Ramos (cell line): ENCODE results near the gene COLQ.
"Not testable (repeated sequence)": the region's sequence is repeated elsewhere in the genome, so short reads cannot be mapped to it uniquely, and the experiment has no call there.

ENCODE experiments used
- in situ Hi-C: fragments of 300-500 bp; cut with MboI; formaldehyde crosslinking; loops from one replicate; pipeline ENCODE4 v1.14.3; 2022; ENCODE audit warnings: low sequenced_read_pairs; ENCODE audit not compliant: unreplicated experiment

COLQ gene

DNA sequence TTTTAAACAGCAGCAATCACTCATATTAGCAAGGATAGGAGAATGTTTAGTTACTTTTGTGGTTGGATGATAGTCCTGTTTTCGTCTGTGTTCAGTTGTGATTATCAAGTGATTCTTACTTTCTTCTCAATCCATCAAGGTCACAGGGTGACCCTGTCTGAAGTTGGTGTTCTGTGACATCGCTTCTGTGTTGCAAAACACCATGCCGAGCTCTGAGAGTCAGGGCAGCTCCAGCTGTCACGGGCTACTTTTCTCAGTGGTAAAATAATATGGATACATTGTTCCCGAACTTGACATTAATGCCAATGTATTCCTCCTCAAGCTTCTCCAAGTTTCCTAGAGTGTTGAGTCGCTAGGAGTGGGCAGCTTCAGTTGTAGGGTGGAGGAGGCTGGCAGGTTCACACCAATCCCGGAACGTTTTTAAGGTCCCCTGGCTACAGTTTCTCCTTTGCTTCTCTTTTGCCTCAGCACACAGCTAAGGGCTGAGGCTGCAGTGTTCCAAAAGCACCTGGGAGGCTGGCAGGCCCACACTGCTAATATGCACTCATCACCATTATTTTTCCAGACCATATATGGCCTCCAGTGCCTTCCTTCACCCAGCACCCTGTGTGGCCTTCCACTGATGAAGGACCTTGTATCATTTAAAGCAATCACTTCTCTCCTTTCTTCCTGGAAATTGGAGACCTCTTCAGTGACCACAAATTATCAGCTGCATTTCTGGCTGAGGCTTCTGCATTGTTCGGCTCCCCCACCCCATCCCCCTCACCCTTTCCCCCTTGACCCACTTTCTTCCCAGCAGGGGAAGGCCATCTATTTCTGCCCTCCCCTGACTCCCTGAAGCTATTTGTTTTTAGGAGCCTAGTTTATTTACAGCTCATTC is 25.8 kb downstream of the COLQ start:
- in situ Hi-C loops, result no loop called here

DNA sequence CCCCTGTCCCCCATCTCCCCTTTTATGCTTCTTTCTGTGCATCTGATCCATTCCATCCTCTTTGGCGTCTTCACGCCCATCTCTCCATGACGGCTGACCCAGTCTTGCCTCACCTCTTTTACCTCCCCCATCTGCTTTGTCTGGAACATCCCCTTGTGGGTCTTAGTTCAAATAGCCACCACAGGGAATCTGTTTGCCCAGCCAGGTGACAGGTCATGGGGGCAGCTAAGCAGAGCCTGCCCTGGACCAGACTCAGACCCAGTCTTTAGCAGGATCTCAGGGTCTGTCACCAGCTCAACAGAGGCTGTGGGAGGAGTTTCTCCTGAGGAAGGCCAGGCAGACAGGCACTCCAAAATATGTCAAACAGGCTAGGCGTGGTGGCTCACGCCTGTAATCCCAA is 28.1 kb downstream of the COLQ start:
- in situ Hi-C loops, result no loop called here

DNA sequence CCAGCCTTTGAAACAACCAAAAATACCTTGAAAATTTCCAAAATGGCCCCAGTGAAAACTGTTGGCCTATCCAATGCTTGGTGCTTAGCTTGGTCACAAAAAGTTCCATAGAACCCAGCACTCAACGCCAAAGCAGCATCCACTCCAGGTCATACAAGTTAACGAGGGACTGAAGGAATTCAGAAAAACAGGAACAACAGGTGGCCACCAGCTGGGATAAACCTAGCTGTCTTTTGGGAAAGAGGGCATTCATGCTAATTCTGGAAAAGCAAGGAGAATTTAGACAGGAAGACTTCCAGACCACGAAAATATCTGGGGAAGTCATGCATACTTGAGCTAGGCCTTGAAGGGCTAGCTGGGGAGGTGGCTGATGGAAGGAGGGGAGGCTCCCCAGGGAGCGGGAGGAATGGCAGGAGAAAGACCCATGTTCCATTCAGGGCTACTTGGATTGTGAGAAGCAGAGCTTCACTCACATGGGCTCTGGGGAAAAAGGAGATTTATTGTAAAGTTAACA is 28.6 kb downstream of the COLQ start:
- in situ Hi-C loops, result no loop called here

DNA sequence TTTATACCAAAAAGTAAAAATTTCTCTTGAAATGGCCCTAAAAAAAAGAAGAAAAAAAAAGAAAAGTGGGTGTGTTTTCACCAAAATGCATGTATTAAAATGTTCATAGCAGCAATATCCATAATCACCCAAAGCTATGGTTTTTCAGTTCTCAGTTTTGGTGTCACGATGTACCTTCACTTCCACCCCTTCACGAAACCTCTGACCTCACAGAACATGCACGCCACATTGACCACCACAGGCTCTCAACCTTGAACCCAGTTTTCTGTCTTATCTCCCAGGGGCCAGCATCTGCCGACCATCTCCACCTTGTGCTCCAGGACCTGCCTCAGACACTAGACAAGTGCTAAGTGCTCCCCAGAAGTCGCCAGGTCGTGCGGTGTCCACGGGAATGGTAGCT is 30.4 kb downstream of the COLQ start:
- in situ Hi-C loops, result no loop called here

DNA sequence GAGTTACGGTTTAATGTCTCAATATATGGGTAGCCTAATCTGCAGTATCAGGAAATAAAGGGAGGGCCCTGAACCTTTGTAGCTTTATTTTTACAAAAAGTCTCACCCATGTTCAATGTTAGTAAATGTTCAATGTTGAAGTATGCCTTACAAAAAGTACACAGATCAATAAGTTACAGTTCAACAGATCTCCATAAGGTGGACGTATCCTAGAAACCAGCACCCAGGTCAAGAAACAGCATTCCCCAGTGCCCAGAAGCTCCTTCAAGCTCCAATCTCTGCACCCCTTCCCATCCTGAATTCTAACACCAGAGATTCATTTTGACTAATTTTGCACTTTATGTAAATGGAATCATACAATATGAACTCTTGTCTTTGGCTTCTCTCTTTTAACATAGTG is 31.3 kb downstream of the COLQ start:
- in situ Hi-C loops, result no loop called here

DNA sequence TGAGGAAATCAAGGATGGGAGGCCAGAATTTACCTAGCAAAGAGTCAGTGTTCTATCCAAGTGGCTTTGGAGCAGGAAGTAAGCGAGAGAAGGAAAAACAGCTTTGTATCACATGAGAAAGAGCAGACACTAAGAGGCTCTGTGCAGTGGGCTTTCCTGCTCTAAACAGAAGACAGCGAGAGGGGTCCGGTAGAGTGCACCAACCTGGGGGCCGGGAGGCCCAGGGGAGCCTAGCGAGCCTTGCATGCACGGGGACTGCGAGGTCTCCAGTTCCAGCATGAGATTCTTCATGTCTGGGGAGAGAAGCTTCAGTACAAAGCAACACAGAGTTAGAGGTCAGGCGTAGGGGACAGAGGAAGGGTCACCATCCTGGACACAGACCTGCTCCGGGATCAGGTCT is 33.5 kb downstream of the COLQ start:
- in situ Hi-C loops, result no loop called here

DNA sequence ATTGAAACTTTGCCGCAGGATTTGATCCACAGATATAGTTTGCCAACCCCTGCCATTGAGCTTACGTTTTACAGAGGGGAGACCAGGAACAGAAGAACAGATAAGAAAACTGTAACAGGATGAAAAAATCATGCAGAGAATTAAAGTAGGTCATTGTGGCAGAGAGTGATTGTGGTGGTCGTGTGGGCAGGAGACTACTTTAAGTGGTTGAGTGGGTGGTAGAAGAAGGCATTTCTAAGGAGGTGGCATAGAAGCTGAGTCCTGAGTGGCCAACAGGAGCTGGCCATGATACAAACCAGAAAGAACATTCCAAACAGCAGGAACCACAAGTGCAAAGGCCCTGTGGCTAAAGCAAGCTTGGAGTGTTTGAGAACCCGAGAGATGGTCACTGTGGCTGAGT is 34.5 kb downstream of the COLQ start:
- in situ Hi-C loops, result no loop called here

DNA sequence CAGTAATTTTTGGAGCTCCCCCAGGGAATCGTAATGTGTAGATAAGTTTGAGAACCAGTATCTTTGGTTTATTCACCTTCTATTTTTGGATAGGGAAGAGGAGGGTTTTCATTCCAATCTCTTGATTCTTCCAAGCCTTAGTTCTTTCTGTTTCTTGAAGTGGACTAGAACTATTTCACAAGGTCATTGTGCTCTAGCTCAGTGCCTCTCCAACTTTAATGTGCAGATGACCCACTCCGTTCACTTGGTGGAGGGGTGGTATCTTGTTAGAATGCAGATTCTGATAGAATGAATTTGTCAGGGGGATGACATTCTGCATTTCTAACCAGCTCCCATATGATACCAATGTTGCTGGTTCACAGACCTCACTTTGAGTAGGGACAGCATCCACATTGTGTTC is 35.5 kb downstream of the COLQ start:
- in situ Hi-C loops, result no loop called here

DNA sequence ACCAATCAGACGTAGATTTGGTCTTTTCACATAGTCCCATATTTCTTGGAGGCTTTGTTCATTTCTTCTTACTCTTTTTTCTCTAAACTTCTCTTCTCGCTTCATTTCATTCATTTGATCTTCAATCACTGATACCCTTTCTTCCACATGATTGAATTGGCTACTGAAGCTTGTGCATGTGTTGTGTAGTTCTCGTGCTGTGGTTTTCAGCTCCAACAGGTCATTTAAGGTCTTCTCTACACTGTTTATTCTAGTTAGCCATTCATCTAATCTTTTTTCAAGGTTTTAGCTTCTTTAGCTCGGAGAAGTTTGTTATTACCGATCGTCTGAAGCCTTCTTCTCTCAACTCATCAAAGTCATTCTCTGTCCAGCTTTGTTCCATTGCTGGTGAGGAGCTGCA is 37.0 kb downstream of the COLQ start:
- in situ Hi-C loops, result not testable (repeated sequence)

DNA sequence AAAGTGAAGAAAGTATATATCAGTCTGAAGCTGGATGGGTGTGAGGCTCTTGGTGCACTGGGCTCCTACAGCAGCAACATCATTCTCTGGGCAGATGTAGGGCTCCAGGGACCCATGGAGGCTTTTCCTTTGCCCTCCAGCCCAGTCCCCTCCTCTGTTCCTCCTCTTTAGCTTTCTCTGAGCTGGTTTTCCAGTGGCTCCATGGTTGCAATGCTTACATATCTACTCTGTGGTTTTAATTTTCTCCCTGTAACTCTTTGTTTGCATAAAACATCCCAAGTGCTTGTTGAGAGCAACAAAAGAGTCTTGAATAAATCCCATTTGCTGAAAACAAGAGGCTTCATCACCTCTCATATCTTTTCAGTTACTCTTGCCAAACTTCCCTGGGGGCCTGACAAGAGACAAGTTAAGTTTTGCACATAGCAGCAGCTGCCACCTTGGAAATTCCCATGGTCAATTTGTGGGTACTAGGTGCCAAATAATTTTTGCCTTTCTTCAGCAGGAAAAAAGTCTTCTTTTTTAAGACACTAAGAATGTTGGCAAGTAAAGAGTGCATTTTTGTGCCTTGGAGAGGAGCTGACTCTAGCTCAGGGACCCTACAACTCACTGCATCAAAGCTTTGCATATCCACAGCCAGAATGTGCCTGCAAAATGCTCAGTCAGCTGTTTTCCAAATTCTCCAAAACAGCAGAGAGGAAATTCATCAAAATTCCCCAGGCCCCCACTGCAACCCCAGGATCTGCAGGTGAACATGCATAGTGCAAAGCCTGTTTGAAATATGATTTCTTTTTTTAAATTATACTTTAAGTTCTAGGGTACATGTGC is 41.9 kb downstream of the COLQ start:
- in situ Hi-C loops, result no loop called here

DNA sequence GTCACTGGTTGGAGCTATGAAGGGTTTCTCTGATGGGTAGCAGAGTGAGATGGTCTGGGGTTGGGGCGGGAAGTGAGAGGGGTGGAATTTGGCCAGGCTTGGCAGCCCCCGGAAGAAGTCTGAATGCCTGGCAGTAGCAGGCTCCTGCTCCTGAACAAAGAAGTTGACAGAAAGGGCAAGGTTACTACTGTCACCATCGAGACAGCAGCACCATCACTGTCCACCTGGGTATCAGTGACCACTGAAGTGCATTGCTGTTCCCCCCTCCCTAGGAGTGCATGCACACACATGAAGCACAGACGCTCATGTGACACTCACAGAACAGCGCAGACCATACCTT is 42.9 kb downstream of the COLQ start:
- in situ Hi-C loops, result no loop called here

DNA sequence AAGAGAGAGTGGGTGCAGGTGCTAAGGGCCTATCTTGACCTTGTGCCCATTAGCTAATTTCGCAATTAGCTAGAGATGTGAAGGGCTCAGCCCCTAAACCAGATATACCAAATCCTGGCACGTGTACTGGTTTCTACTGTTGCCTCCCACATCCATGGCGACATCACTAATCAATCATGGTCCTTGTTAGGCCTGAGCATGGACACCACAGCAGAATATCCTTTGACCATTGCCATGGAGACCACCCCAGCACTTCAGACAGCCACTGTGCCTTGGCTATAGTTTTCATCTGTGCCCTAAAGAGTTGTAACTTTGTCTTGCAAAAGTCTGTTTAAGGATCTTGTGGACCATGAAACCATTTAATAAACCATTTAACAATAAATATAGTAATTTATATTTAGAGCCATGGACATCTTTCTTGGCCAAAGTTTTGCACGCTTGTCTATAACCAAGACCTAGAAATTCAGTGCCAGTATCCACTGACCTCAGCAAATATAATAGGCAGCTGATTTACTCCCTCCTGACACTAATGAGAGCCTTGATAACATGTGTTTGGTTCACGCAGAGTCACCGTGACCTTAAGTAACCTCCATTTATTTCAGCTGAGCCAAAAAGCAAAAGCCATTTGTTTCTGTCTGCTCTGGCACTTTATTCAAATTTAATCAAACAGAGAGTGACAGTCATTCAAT is 43.4 kb downstream of the COLQ start:
- in situ Hi-C loops, result no loop called here

DNA sequence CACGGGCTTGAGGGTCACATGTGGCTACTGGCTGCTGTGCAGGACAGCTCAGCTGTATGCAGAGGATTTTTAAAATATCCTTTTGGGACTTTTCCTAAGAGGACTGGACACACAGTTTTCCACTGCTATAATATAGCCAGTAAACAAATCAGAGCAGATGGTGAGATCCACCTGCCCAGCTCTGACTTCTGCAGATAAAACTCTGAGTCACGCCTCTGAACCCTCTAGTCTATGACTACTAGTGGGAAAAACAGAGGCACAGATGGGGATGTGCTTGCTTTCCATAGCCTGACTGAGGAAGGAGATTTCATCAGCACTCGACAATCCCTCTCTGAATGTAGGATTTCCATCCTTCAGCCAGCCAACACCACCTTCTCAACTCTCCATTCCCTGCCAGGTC is 45.1 kb downstream of the COLQ start:
- in situ Hi-C loops, result no loop called here

DNA sequence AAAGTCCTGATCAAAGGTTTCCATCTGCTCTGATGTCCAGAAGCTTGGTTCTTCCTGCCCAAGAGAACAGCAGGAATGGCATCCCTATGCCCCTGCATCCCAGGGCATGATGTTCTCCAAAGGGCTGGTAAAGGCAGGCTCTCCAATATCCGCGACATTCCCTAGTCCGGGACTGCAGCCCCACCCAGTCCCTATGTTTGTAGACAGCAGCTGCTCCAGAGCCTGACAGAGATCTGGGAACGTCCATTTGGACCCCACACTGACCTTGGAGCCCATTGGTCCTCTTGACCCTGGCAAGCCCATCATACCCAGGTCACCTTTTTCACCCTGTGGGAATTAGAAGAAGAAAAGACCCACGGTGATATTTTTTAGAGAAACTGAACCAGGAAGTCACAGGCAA is 46.3 kb downstream of the COLQ start:
- in situ Hi-C loops, result no loop called here

DNA sequence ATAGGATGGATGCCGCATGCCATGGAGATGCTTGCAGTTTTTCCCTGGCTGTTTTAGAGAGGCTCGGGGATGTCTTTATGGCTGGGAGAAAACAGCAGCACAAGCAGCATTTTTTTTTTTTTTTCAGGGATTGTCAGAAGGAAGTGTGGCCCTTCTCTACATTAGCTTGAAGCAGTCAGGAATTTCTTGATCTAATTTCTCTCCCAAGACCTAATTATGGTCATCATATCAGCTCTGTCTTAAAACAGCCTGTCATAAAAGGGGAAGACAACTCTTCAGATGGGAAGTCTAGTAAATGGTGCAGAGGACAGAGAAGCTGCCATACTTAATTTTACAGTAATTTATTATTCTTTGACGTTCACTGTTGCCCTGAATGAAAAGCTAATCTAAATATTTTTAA is 49.6 kb downstream of the COLQ start:
- in situ Hi-C loops, result no loop called here

DNA sequence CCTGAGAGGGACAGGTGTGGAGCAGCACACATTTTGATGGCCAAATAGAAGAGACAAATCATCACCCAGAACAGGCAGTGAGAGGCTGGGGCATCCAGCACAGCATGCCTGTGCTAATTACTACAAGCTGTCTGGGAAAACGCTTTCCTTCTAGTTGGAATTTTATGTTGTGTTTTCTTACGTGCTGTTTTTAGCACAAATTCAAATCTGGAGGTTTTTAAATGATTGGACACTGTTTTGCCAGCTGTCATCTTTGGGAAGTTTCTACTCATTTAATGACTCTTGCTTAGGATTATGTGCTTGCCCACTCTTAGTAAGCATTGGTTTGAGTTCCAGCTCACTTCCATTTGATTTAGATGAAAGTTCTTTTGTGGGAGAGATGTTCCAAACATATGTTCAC is 50.7 kb downstream of the COLQ start:
- in situ Hi-C loops, result no loop called here

DNA sequence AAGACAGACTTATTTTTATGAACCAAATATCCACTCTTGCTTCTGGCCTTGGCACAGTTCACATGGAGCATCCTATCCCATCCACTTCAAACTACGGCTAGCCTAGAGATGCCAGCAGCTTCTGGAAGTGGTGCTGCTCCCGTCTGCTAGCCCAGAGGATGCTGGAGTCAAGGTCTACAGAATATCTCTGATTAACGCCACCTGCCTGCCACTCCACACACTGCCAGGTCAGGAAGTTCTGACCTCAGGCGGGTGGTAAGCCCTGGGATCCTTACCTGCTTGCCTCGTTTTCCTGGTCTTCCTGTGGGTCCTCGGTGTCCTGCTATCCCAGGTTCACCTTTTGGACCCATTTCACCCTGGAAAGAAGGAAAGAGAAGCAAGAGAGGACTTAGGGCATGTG is 51.2 kb downstream of the COLQ start:
- in situ Hi-C loops, result no loop called here

DNA sequence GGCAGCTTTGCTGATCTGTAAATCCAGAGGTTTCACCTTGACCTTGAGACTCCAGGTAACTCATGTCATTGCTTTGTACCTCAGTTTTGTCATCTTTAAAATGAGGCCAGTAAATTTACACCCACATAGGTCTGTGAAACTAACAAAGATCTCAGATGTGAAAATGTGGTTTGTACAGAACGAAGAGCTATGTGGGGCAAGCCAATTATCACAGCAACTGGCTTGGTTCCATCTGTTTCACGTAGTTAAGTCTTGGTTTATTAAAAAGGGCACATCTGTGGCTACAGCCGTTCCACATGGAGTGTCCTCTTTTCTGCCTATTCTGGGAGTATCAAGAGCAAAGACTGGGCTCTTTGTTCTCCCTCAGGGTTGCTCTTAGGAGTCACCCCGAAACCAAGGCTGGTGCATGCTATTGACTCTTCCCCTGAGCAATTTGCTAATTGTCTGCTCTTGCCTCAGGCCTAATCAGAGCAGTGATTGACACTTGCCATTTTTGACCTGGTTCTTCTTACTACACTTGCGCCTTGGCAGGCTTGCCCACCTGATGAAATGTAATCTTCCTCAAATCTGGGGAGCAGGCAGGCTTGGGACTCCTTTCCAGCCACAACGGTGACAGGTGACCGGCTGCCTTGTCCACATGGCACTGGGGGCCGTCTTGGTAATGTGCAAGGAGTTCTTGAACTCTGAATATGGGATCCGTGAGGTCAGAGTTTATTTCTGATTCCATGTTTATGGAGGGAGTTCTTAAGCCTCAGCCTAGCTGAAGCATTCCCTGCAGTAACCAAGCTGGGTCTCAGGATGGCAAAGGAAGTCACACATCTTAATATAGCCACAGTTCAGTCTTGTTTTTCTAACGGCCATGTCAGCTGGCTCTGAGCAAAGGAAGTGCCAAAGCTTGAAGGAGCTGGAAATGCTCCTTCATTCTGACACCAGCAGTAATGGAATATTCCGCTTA is 54.0 kb downstream of the COLQ start:
- in situ Hi-C loops, result no loop called here

DNA sequence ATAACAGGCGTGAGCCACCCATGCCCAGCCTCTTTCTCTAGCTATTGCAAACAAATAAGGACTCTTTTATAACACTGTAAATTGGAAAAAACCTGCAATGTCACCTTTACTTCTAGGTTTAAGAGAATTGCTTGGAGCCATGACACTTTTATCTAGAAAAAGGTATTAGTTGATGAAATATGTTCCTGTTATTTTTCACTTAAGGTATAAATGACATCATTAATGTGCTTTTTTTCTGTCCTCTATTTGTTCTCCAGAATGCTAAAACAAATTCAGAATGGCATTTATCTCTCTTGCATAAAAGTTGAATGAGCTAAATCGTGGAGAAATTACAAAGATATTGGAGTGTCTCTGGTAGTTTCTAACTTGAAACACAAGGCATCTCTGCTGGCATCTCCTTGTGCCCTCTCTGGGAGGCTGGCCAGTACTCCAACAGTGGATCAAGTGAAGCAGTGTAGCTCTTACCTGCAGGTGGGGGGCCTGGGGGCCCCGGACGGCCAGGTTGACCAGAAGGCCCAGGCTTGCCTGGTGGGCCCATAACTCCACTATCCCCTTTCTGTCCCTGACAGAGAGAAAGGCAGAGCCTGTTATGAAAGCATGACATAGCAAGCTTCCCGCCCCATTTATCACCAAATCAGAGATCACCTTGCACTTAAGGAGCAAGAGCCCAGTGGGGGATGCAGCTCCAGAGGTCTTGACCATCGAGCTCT is 55.5 kb downstream of the COLQ start:
- in situ Hi-C loops, result no loop called here
